DND-41 (cell line): ENCODE measurements around the gene PTPRK.

ENCODE experiments used
- ATAC-seq: fragments of 200-7000 bp; cut with Tn5 transposase; 3 replicates; pipeline ENCODE4 v1.9.1; 2021; ENCODE audit warnings: low read depth; ENCODE audit not compliant: insufficient read depth
- DNase-seq: peaks from one replicate; pipeline ENCODE4 v3.0.0-alpha.2; 2020
- H2AFZ ChIP-seq: 2 replicates; pipeline ENCODE4 v1.6.0; 2012; ENCODE audit warnings: low read depth, low read length
- H3K27ac ChIP-seq: 2 replicates; pipeline ENCODE4 v1.5.1; 2012; ENCODE audit warnings: low read length, inconsistent platforms
- H3K27me3 ChIP-seq: fragments of 200-600 bp; sonication (generic); 2 replicates; pipeline ENCODE4 v1.6.0; 2012; ENCODE audit warnings: low read length, mild to moderate bottlenecking, inconsistent platforms; ENCODE audit not compliant: insufficient read depth, poor library complexity
- H3K36me3 ChIP-seq: 2 replicates; pipeline ENCODE4 v1.5.1; 2012; ENCODE audit warnings: low read length, inconsistent platforms; ENCODE audit not compliant: insufficient read depth
- H3K4me1 ChIP-seq: 2 replicates; pipeline ENCODE4 v1.5.1; 2012; ENCODE audit warnings: mild to moderate bottlenecking, low read length; ENCODE audit not compliant: insufficient read depth
- H3K4me2 ChIP-seq: 2 replicates; pipeline ENCODE4 v1.6.0; 2012; ENCODE audit warnings: mild to moderate bottlenecking, moderate library complexity, low read length, inconsistent platforms; ENCODE audit not compliant: insufficient read depth
- H3K4me3 ChIP-seq, 2 experiments: fragments of 200-600 bp in 1 of 2; shearing (Covaris generic) in 1 of 2; 2 replicates each; pipeline ENCODE4 v1.5.1; 2012 to 2016; ENCODE audit warnings: inconsistent platforms in 2 of 2, low read length in 2 of 2, mild to moderate bottlenecking in 2 of 2, low read depth in 1 of 2, moderate library complexity in 1 of 2
- H3K79me2 ChIP-seq: 2 replicates; pipeline ENCODE4 v1.6.0; 2012; ENCODE audit warnings: low read length, inconsistent platforms; ENCODE audit not compliant: insufficient read depth
- H3K9ac ChIP-seq: 2 replicates; pipeline ENCODE4 v1.6.0; 2012; ENCODE audit warnings: low read depth, mild to moderate bottlenecking, inconsistent platforms, low read length, moderate library complexity
- H3K9me3 ChIP-seq: 2 replicates; pipeline ENCODE4 v1.5.1; 2012; ENCODE audit warnings: low read length, moderate library complexity, mild to moderate bottlenecking, inconsistent platforms; ENCODE audit not compliant: insufficient read depth, severe bottlenecking
- H4K20me1 ChIP-seq: 2 replicates; pipeline ENCODE4 v1.6.0; 2012; ENCODE audit warnings: low read length; ENCODE audit not compliant: insufficient read depth
- EZH2 ChIP-seq: IDR thresholded peaks from 3 replicates; pipeline ENCODE4 v1.6.1; 2012; ENCODE audit warnings: borderline replicate concordance, low read depth, mild to moderate bottlenecking, moderate library complexity, low read length, inconsistent platforms; ENCODE audit not compliant: severe bottlenecking
- TF ChIP-seq, protein P1 (sequence below): IDR thresholded peaks from 2 replicates; pipeline ENCODE4 v1.5.1; 2012; ENCODE audit warnings: borderline replicate concordance, low read length, moderate library complexity, mild to moderate bottlenecking; ENCODE audit not compliant: poor library complexity, severe bottlenecking; ENCODE audit errors: extremely low read depth

The PTPRK gene

DNA sequence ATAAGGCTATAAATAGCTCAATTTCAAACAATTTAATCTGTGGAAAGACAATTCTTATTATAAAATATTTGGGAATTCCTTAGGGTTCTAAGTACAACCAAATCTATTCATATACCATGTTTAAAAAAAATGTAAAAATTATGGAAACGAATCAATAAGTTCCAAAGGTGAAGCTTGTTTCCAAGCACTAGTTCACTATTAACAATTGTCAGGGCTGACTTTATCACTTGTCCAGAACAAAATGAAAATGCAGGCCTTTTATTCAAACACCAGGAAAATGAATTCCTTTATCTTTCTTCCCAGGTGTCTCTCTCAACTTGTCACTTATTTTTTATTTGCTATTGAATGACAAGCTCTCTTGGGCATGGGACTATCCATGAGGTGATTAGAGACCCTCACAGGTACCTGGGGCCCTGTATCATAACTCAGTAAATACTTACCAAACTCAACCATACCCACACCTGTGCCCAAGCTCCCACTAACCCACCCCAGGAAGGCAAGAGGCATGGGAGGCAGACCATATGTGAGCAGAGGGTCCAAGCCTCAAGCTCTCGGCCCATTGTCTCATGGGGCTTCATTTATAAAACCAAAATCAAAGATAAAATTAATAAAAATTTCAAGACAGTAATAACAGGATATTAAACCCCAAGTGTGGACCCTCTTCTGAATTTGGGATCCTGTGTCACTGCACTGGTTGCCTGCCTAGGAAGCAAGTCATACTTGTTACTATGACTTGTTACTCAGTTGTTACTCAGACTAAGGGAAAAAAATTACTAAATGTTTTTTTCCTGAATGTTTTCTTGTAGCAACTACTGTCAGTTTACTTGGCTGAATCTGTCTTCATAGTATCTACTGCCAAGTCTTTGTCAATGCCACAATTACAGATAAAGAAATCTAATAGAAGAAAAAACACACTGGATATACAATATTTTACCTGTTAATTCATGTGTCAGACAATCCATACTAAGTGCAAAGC lies 54.7 kb downstream of the PTPRK start:
- H3K9ac ChIP-seq: no peak overlapping the region
- TF ChIP-seq, protein P1, sequence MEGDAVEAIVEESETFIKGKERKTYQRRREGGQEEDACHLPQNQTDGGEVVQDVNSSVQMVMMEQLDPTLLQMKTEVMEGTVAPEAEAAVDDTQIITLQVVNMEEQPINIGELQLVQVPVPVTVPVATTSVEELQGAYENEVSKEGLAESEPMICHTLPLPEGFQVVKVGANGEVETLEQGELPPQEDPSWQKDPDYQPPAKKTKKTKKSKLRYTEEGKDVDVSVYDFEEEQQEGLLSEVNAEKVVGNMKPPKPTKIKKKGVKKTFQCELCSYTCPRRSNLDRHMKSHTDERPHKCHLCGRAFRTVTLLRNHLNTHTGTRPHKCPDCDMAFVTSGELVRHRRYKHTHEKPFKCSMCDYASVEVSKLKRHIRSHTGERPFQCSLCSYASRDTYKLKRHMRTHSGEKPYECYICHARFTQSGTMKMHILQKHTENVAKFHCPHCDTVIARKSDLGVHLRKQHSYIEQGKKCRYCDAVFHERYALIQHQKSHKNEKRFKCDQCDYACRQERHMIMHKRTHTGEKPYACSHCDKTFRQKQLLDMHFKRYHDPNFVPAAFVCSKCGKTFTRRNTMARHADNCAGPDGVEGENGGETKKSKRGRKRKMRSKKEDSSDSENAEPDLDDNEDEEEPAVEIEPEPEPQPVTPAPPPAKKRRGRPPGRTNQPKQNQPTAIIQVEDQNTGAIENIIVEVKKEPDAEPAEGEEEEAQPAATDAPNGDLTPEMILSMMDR: no peak
- TF ChIP-seq EZH2: no peak

DNA sequence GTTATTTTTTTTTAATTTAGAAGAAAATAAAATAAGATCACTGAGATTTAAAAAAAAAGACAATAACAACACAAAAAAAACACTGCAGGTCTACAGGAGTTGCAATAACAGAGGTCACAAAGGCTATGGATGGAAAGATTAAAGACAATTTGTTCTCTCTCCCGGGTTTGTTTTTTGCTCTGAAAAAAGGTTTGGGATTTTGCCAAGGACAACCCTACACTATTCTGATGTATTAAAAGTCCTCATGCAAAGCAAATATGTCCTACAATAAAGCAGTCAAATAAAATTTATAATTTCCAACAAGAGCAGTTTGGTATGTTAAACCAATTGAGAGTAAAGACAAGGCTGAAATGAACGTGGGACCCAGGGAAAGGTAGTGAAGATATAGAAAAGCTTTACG lies 55.6 kb downstream of the PTPRK start:
- no peaks in the 10 kb centered on the region for H3K4me1 ChIP-seq
- H3K4me2 ChIP-seq: no peak overlapping the region
- H4K20me1 ChIP-seq: no peaks in the 10 kb centered on the region; the same call in 1 of the 2 replicates
- H3K36me3 ChIP-seq: no peaks in the 10 kb centered on the region
- H3K9ac ChIP-seq: no peak overlapping the region
- no peaks in the 10 kb centered on the region for H3K9me3 ChIP-seq
- TF ChIP-seq, protein P1: no peak
- no peak for TF ChIP-seq EZH2
- no peak overlapping the region for H3K4me3 ChIP-seq
- no peak overlapping the region for H2AFZ ChIP-seq
- H3K79me2 ChIP-seq: no peaks in the 10 kb centered on the region
- H3K27me3 ChIP-seq: no peaks in the 10 kb centered on the region
- ATAC-seq (no peak), DNase-seq (no peak)
- no peak overlapping the region for H3K27ac ChIP-seq

More for the DNA sequence above, 54.7 kb downstream of the PTPRK start:
- Histone ChIP-seq H3K36me3 (no peaks in the 10 kb centered on the region), H3K4me2 (no peak overlapping the region), H3K9me3 (no peaks in the 10 kb centered on the region), H3K79me2 (no peaks in the 10 kb centered on the region), H4K20me1 (no peaks in the 10 kb centered on the region; the same call in 1 of the 2 replicates), H3K27me3 (no peaks in the 10 kb centered on the region), H2AFZ (no peak overlapping the region), H3K4me3 (no peak overlapping the region), H3K4me1 (no peaks in the 10 kb centered on the region), H3K27ac (no peak overlapping the region)
- DNase-seq: no peak
- ATAC-seq: no peak

- no peak for DNase-seq
- H3K27ac ChIP-seq: no peak overlapping the region
- ATAC-seq: no peak
Measured at GRCh38 chr6:128463942-128464341, 56.5 kb downstream of the PTPRK start.

More at GRCh38 chr6:128463942-128464341, 56.5 kb downstream of the PTPRK start:
- H3K79me2 ChIP-seq: no peaks in the 10 kb centered on the region
- H3K9me3 ChIP-seq: no peaks in the 10 kb centered on the region
- TF ChIP-seq EZH2: no peak
- TF ChIP-seq, protein P1: no peak
- no peak overlapping the region for H2AFZ ChIP-seq
- no peaks in the 10 kb centered on the region for H3K4me1 ChIP-seq
- H3K9ac ChIP-seq: no peak overlapping the region
- H3K36me3 ChIP-seq: no peaks in the 10 kb centered on the region
- no peak overlapping the region for H3K4me3 ChIP-seq
- H3K27me3 ChIP-seq: no peaks in the 10 kb centered on the region
- no peak overlapping the region for H3K4me2 ChIP-seq
- no peaks in the 10 kb centered on the region; the same call in 1 of the 2 replicates for H4K20me1 ChIP-seq
